Vagina (tissue), 2 donors: ENCODE data around the gene INPP5A.

Source experiments
- POLR2A ChIP-seq, 2 donors: fragments of 450-650 bp; IDR thresholded peaks; one replicate each; pipeline ENCODE4 v1.6.1; 2017; ENCODE audit warnings: antibody characterized with exemption in 2 of 2, mild to moderate bottlenecking in 2 of 2, moderate library complexity in 2 of 2
- POLR2AphosphoS5 ChIP-seq, 2 donors: sonication (generic); formaldehyde crosslinking; IDR thresholded peaks; one replicate each; pipeline ENCODE4 v1.9.0; 2017; ENCODE audit warnings: antibody characterized with exemption in 2 of 2, mild to moderate bottlenecking in 2 of 2, low read depth in 1 of 2; ENCODE audit not compliant: insufficient read depth in 1 of 2
- TF ChIP-seq, protein P1 (sequence below), 3 experiments: fragments of 450-650 bp in 2 of 3; fragments of 200-600 bp in 1 of 3; sonication (generic) in 1 of 3; IDR thresholded peaks; one replicate each; pipeline ENCODE4 v1.5.1; 2017 to 2019; ENCODE audit warnings: antibody characterized with exemption in 3 of 3, mild to moderate bottlenecking in 2 of 3, moderate library complexity in 2 of 3

- TF ChIP-seq, protein P1, sequence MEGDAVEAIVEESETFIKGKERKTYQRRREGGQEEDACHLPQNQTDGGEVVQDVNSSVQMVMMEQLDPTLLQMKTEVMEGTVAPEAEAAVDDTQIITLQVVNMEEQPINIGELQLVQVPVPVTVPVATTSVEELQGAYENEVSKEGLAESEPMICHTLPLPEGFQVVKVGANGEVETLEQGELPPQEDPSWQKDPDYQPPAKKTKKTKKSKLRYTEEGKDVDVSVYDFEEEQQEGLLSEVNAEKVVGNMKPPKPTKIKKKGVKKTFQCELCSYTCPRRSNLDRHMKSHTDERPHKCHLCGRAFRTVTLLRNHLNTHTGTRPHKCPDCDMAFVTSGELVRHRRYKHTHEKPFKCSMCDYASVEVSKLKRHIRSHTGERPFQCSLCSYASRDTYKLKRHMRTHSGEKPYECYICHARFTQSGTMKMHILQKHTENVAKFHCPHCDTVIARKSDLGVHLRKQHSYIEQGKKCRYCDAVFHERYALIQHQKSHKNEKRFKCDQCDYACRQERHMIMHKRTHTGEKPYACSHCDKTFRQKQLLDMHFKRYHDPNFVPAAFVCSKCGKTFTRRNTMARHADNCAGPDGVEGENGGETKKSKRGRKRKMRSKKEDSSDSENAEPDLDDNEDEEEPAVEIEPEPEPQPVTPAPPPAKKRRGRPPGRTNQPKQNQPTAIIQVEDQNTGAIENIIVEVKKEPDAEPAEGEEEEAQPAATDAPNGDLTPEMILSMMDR (IDR thresholded peaks at IDR 0.05): no peak
- TF ChIP-seq POLR2A (IDR thresholded peaks at IDR 0.05): no peak
- no peak for TF ChIP-seq POLR2AphosphoS5 (IDR thresholded peaks at IDR 0.05; ENCODE audit: insufficient read depth in 1 of 2, low read depth in 1 of 2)
Observed at GRCh38 chr10:132590752-132591121, 53.1 kb downstream of the INPP5A start.
